Stimulated activated naive CD8-positive, alpha-beta T cell treated with anti-CD3 and anti-CD28 coated beads, Interleukin-15, amount 100 ng/mL, for 72 hours (primary cell): ENCODE data around the gene PDE3B.
"Not testable (repeated sequence)": the region's sequence is repeated elsewhere in the genome, so short reads cannot be mapped to it uniquely, and the experiment has no call there.

Source experiments
- ATAC-seq: fragments of 150-1000 bp; cut with Tn5 transposase; 2 replicates; pipeline ENCODE4 v1.10.0; 2021; ENCODE audit warnings: mild to moderate bottlenecking, moderate library complexity
- DNase-seq, 2 donors: peaks; one replicate each; pipeline ENCODE4 v3.0.0; 2021 to 2022
- H3K27ac Mint-ChIP-seq, 2 donors: one replicate each; pipeline ENCODE4 v1.8.0; 2022; ENCODE audit warnings: mild to moderate bottlenecking in 2 of 2, mixed read lengths in 2 of 2, moderate library complexity in 2 of 2
- H3K27me3 Mint-ChIP-seq: one replicate; pipeline ENCODE4 v1.8.0; 2022; ENCODE audit warnings: mixed read lengths
- H3K4me1 Mint-ChIP-seq: one replicate; pipeline ENCODE4 v1.8.0; 2022; ENCODE audit warnings: mild to moderate bottlenecking, mixed read lengths
- H3K4me3 Mint-ChIP-seq, 2 donors: one replicate each; pipeline ENCODE4 v1.8.0; 2022; ENCODE audit warnings: mild to moderate bottlenecking in 2 of 2, mixed read lengths in 2 of 2, moderate library complexity in 1 of 2
- H3K9me3 Mint-ChIP-seq, 2 donors: one replicate each; pipeline ENCODE4 v1.8.0; 2022; ENCODE audit warnings: mixed read lengths in 2 of 2

PDE3B gene

GRCh38 chr11:14684234-14684915 is 40.8 kb downstream of the PDE3B start:
- not testable (repeated sequence) for ATAC-seq, DNase-seq, H3K27me3 Mint-ChIP-seq, H3K9me3 Mint-ChIP-seq
- H3K4me1 Mint-ChIP-seq: peaks cover 61% of the 10 kb centered on the region
- peak overlapping the region in 1 of 2 donors; percentile 20 for H3K27ac Mint-ChIP-seq
- peak overlapping the region; percentile 14 for H3K4me3 Mint-ChIP-seq

- no peak overlapping the region for H3K4me3 Mint-ChIP-seq
- peaks cover 6% of the 10 kb centered on the region in 2 donors for H3K9me3 Mint-ChIP-seq
- peaks cover 55% of the 10 kb centered on the region for H3K4me1 Mint-ChIP-seq
- H3K27me3 Mint-ChIP-seq: no peaks in the 10 kb centered on the region
- DNase-seq (no peak), ATAC-seq (no peak)
- no peak overlapping the region for H3K27ac Mint-ChIP-seq
These were observed 43.9 kb downstream of the PDE3B start for GRCh38 chr11:14687456-14687855.

GRCh38 chr11:14687943-14688627 is 44.5 kb downstream of the PDE3B start:
- ATAC-seq (no peak), DNase-seq (no peak)
- peak overlapping the region in 1 of 2 donors; percentile 36 for H3K4me3 Mint-ChIP-seq
- peak overlapping the region in 1 of 2 donors; percentile 77 for H3K27ac Mint-ChIP-seq
- peaks cover 6 to 12% of the 10 kb centered on the region in 2 donors for H3K9me3 Mint-ChIP-seq
- H3K27me3 Mint-ChIP-seq: no peaks in the 10 kb centered on the region
- peaks cover 52% of the 10 kb centered on the region for H3K4me1 Mint-ChIP-seq

- not testable (repeated sequence) for DNase-seq, H3K27ac Mint-ChIP-seq, H3K4me3 Mint-ChIP-seq, ATAC-seq, H3K27me3 Mint-ChIP-seq
- peaks cover 20 to 33% of the 10 kb centered on the region in 2 donors for H3K9me3 Mint-ChIP-seq
- H3K4me1 Mint-ChIP-seq: peaks cover 44% of the 10 kb centered on the region
These were observed 52.1 kb downstream of the PDE3B start for GRCh38 chr11:14695656-14696055.

GRCh38 chr11:14698771-14699170 is 55.2 kb downstream of the PDE3B start:
- DNase-seq: no peak
- Mint-ChIP-seq H3K27ac (no peak overlapping the region), H3K27me3 (no peaks in the 10 kb centered on the region), H3K9me3 (peaks cover 32 to 36% of the 10 kb centered on the region in 2 donors), H3K4me3 (peak overlapping the region; percentile 40 to 54), H3K4me1 (peaks cover 53% of the 10 kb centered on the region)
- ATAC-seq: peak; percentile 73

- ATAC-seq: no peak
- Mint-ChIP-seq H3K27ac (no peak overlapping the region), H3K9me3 (peaks cover 29 to 31% of the 10 kb centered on the region in 2 donors), H3K4me3 (peak overlapping the region; percentile 55 to 63), H3K4me1 (peaks cover 52% of the 10 kb centered on the region), H3K27me3 (no peaks in the 10 kb centered on the region)
- no peak for DNase-seq
These were observed 57.0 kb downstream of the PDE3B start for GRCh38 chr11:14700593-14700992.

- Mint-ChIP-seq H3K9me3 (peaks cover 36 to 37% of the 10 kb centered on the region in 2 donors), H3K4me3 (no peak overlapping the region), H3K27me3 (no peaks in the 10 kb centered on the region), H3K27ac (no peak overlapping the region), H3K4me1 (peaks cover 44% of the 10 kb centered on the region)
- ATAC-seq: no peak
- DNase-seq: no peak
These were observed 59.2 kb downstream of the PDE3B start for GRCh38 chr11:14702760-14703159.

GRCh38 chr11:14703731-14704130 is 60.1 kb downstream of the PDE3B start:
- DNase-seq: no peak
- H3K9me3 Mint-ChIP-seq: peaks cover 46% of the 10 kb centered on the region in 2 donors
- H3K27ac Mint-ChIP-seq: peak overlapping the region in 1 of 2 donors; percentile 27
- H3K27me3 Mint-ChIP-seq: no peaks in the 10 kb centered on the region
- no peak overlapping the region for H3K4me3 Mint-ChIP-seq
- peaks cover 50% of the 10 kb centered on the region for H3K4me1 Mint-ChIP-seq
- no peak for ATAC-seq

- Mint-ChIP-seq H3K27me3 (no peaks in the 10 kb centered on the region), H3K4me3 (no peak overlapping the region), H3K27ac (no peak overlapping the region), H3K4me1 (peaks cover 53% of the 10 kb centered on the region), H3K9me3 (peaks cover 58 to 59% of the 10 kb centered on the region in 2 donors)
- DNase-seq: no peak
- no peak for ATAC-seq
These were observed 61.5 kb downstream of the PDE3B start for GRCh38 chr11:14705067-14705466.

- peak overlapping the region; percentile 44 to 53 for H3K4me3 Mint-ChIP-seq
- peaks cover 27 to 30% of the 10 kb centered on the region in 2 donors for H3K9me3 Mint-ChIP-seq
- DNase-seq: peak in 1 of 2 donors; percentile 43
- ATAC-seq: peak; percentile 94
- peaks cover 49% of the 10 kb centered on the region for H3K4me1 Mint-ChIP-seq
- H3K27me3 Mint-ChIP-seq: no peaks in the 10 kb centered on the region
- peak overlapping the region; percentile 23 to 70 for H3K27ac Mint-ChIP-seq
These were observed 70.1 kb downstream of the PDE3B start for GRCh38 chr11:14713496-14714244.

- Mint-ChIP-seq H3K27ac (peak overlapping the region in 1 of 2 donors; percentile 59), H3K9me3 (peaks cover 9 to 13% of the 10 kb centered on the region in 2 donors), H3K4me1 (peaks cover 29% of the 10 kb centered on the region)
- H3K4me3 Mint-ChIP-seq, DNase-seq, H3K27me3 Mint-ChIP-seq, ATAC-seq: not testable (repeated sequence)
These were observed 72.1 kb downstream of the PDE3B start for GRCh38 chr11:14715669-14716068.

GRCh38 chr11:14722496-14722895 is 78.9 kb downstream of the PDE3B start:
- H3K27ac Mint-ChIP-seq: no peak overlapping the region

GRCh38 chr11:14725150-14725549 is 81.5 kb downstream of the PDE3B start:
- Mint-ChIP-seq H3K4me1 (peaks cover 53% of the 10 kb centered on the region), H3K27ac (no peak overlapping the region)
- no peak for ATAC-seq

More at GRCh38 chr11:14722496-14722895, 78.9 kb downstream of the PDE3B start:
- Mint-ChIP-seq H3K9me3 (no peaks in the 10 kb centered on the region), H3K4me3 (no peak overlapping the region), H3K4me1 (peaks cover 39% of the 10 kb centered on the region), H3K27me3 (no peaks in the 10 kb centered on the region)
- ATAC-seq (no peak), DNase-seq (no peak)

GRCh38 chr11:14727215-14727614 is 83.6 kb downstream of the PDE3B start:
- ATAC-seq (peak; percentile 56), DNase-seq (no peak)
- Mint-ChIP-seq H3K9me3 (no peaks in the 10 kb centered on the region), H3K27me3 (no peaks in the 10 kb centered on the region), H3K4me1 (peaks cover 66% of the 10 kb centered on the region), H3K27ac (no peak overlapping the region), H3K4me3 (no peak overlapping the region)

More at GRCh38 chr11:14725150-14725549, 81.5 kb downstream of the PDE3B start:
- no peaks in the 10 kb centered on the region for H3K27me3 Mint-ChIP-seq
- H3K4me3 Mint-ChIP-seq: no peak overlapping the region
- DNase-seq: no peak
- H3K9me3 Mint-ChIP-seq: no peaks in the 10 kb centered on the region

GRCh38 chr11:14727746-14728145 is 84.1 kb downstream of the PDE3B start:
- no peaks in the 10 kb centered on the region for H3K9me3 Mint-ChIP-seq
- DNase-seq (no peak), ATAC-seq (no peak)
- no peak overlapping the region for H3K27ac Mint-ChIP-seq
- no peak overlapping the region for H3K4me3 Mint-ChIP-seq
- no peaks in the 10 kb centered on the region for H3K27me3 Mint-ChIP-seq
- peaks cover 69% of the 10 kb centered on the region for H3K4me1 Mint-ChIP-seq
